LoVo (cell line): ENCODE data around the gene SLC22A13.
"Not testable (repeated sequence)": the region's sequence is repeated elsewhere in the genome, so short reads cannot be mapped to it uniquely, and the experiment has no call there.

Experiments
- DNase-seq: peaks from one replicate; pipeline ENCODE4 v3.0.0-alpha.2; 2016; ENCODE audit warnings: low spot score

SLC22A13 gene

GRCh38 chr3:38265604-38266307 is at the start of gene SLC22A13:
TSS of gene SLC22A13 (plus strand) at chr3:38265812. CDS start at chr3:38265861, 49 bp downstream.
- no peak for DNase-seq

GRCh38 chr3:38219609-38220197 is 45.9 kb upstream of the SLC22A13 start:
- no peak for DNase-seq

- no peak for DNase-seq
Observed at GRCh38 chr3:38221005-38221404, 44.6 kb upstream of the SLC22A13 start.

GRCh38 chr3:38222032-38222634 is 43.5 kb upstream of the SLC22A13 start:
- DNase-seq = no peak

- no peak for DNase-seq
Observed at GRCh38 chr3:38224357-38224756, 41.3 kb upstream of the SLC22A13 start.

- DNase-seq = no peak
Observed at GRCh38 chr3:38226273-38226672, 39.3 kb upstream of the SLC22A13 start.

GRCh38 chr3:38227989-38228388 is 37.6 kb upstream of the SLC22A13 start:
- DNase-seq = no peak

- no peak for DNase-seq
Observed at GRCh38 chr3:38229036-38229435, 36.6 kb upstream of the SLC22A13 start.

GRCh38 chr3:38232701-38233100 is 32.9 kb upstream of the SLC22A13 start:
- no peak for DNase-seq

GRCh38 chr3:38235466-38235865 is 30.1 kb upstream of the SLC22A13 start:
- DNase-seq = no peak

- no peak for DNase-seq
Observed at GRCh38 chr3:38238416-38239008, 27.1 kb upstream of the SLC22A13 start.

GRCh38 chr3:38242812-38243211 is 22.8 kb upstream of the SLC22A13 start:
- DNase-seq = not testable (repeated sequence)

- DNase-seq = no peak
Observed at GRCh38 chr3:38245930-38246329, 19.7 kb upstream of the SLC22A13 start.

GRCh38 chr3:38247366-38248035 is 18.1 kb upstream of the SLC22A13 start:
- peak; percentile 43 for DNase-seq

- DNase-seq = no peak
Observed at GRCh38 chr3:38250198-38250597, 15.4 kb upstream of the SLC22A13 start.

- DNase-seq = no peak
Observed at GRCh38 chr3:38251197-38251596, 14.4 kb upstream of the SLC22A13 start.

GRCh38 chr3:38253704-38254103 is 11.9 kb upstream of the SLC22A13 start:
- no peak for DNase-seq

- no peak for DNase-seq
Observed at GRCh38 chr3:38254872-38255271, 10.7 kb upstream of the SLC22A13 start.

- no peak for DNase-seq
Observed at GRCh38 chr3:38255627-38256026, 10.0 kb upstream of the SLC22A13 start.

GRCh38 chr3:38257583-38257982 is 8.0 kb upstream of the SLC22A13 start:
- no peak for DNase-seq

- no peak for DNase-seq
Observed at GRCh38 chr3:38260474-38260873, 5.1 kb upstream of the SLC22A13 start.

GRCh38 chr3:38264353-38264771 is 1.2 kb upstream of the SLC22A13 start:
- no peak for DNase-seq
